NCI-H446 (cell line): ENCODE measurements around the gene BCAT1.
A peak's percentile ranks its signal among the peaks of the same experiment; 100 is the strongest.
"Not testable (repeated sequence)": the region's sequence is repeated elsewhere in the genome, so short reads cannot be mapped to it uniquely, and the experiment has no call there.

Source experiments
- DNase-seq, 2 experiments: peaks; one replicate each; lab custom pipeline; 2025; lab: John Stamatoyannopoulos, UW

The BCAT1 gene

GRCh38 chr12:24856541-24856940 is 92.4 kb downstream of the BCAT1 start:
- DNase-seq: no peak

GRCh38 chr12:24854908-24855307 is 94.0 kb downstream of the BCAT1 start:
- DNase-seq: no peak

- DNase-seq: peak in 1 of 2 experiments; percentile 6
Observed at GRCh38 chr12:24854017-24854416, 94.9 kb downstream of the BCAT1 start.

GRCh38 chr12:24853588-24853987 is 95.3 kb downstream of the BCAT1 start:
- DNase-seq: peak in 1 of 2 experiments; percentile 6

GRCh38 chr12:24853094-24853493 is 95.8 kb downstream of the BCAT1 start:
- DNase-seq: no peak

- DNase-seq: peak in 1 of 2 experiments; percentile 18
Observed at GRCh38 chr12:24852420-24852819, 96.5 kb downstream of the BCAT1 start.

GRCh38 chr12:24851883-24852282 is 97.0 kb downstream of the BCAT1 start:
- not testable (repeated sequence) for DNase-seq

GRCh38 chr12:24851341-24851740 is 97.6 kb downstream of the BCAT1 start:
- no peak for DNase-seq

- DNase-seq: peak in 1 of 2 experiments; percentile 7
Observed at GRCh38 chr12:24850496-24850895, 98.4 kb downstream of the BCAT1 start.

GRCh38 chr12:24848941-24849477 is 99.9 kb downstream of the BCAT1 start:
- DNase-seq: peak; percentile 48 to 92

- DNase-seq: no peak
Observed at GRCh38 chr12:24846689-24847088, 102.2 kb downstream of the BCAT1 start.

GRCh38 chr12:24845615-24846014 is 103.3 kb downstream of the BCAT1 start:
- no peak for DNase-seq

GRCh38 chr12:24840046-24840800 is 108.7 kb downstream of the BCAT1 start:
- no peak for DNase-seq

GRCh38 chr12:24839268-24839791 is 109.6 kb downstream of the BCAT1 start:
- no peak for DNase-seq

- DNase-seq: no peak
Observed at GRCh38 chr12:24838531-24838950, 110.4 kb downstream of the BCAT1 start.

- no peak for DNase-seq
Observed at GRCh38 chr12:24835377-24835776, 113.5 kb downstream of the BCAT1 start.

- no peak for DNase-seq
Observed at GRCh38 chr12:24833513-24833912, 115.4 kb downstream of the BCAT1 start.

GRCh38 chr12:24823808-24824515 is 124.9 kb downstream of the BCAT1 start:
- no peak for DNase-seq

GRCh38 chr12:24822121-24822899 is 126.6 kb downstream of the BCAT1 start:
- DNase-seq: no peak

- DNase-seq: no peak
Observed at GRCh38 chr12:24821691-24822090, 127.2 kb downstream of the BCAT1 start.

GRCh38 chr12:24820872-24821271 is 128.0 kb downstream of the BCAT1 start:
- DNase-seq: no peak

GRCh38 chr12:24818351-24818750 is 130.6 kb downstream of the BCAT1 start:
- no peak for DNase-seq
